H1 (cell line): Measurements from ENCODE around the gene ASPA. TPM values are rescaled to one million over a fixed set of nuclear protein-coding genes. Genes with fewer than 3 reads are reported as not detected.

Experiments
- CTCF ChIA-PET: fragments of 300-600 bp; sonication (Branson Sonifier 250); formaldehyde crosslinking; loops from one replicate; lab custom pipeline; 2021; ENCODE audit not compliant: partially characterized antibody; lab: Charles Lee
- POLR2A ChIA-PET: fragments of 300-600 bp; sonication (Branson Sonifier 250); formaldehyde crosslinking; loops from one replicate; lab custom pipeline; 2021; ENCODE audit warnings: inconsistent platforms; ENCODE audit not compliant: partially characterized antibody; lab: Charles Lee
- DNase-seq, 2 experiments: peaks; one replicate each; pipeline versions ENCODE4 v3.0.0 to v3.0.0-alpha.2; 2010 to 2022; ENCODE audit warnings: low spot score in 2 of 2, low read depth in 1 of 2, mixed read lengths in 1 of 2
- FAIRE-seq: peaks from 2 replicates; lab custom pipeline; 2011; peaks lifted over from hg19 to GRCh38; lab: Jason Lieb, UNC
- H2AFZ ChIP-seq: 2 replicates; pipeline ENCODE4 v1.8.1; 2012; ENCODE audit warnings: low read length, inconsistent platforms
- H2AK5ac ChIP-seq: 2 replicates; pipeline ENCODE4 v1.6.1; 2013; ENCODE audit warnings: low read depth, low read length
- H2BK120ac ChIP-seq: replicated peaks from 2 replicates; pipeline ENCODE3; 2013; ENCODE audit warnings: low read depth, low read length, inconsistent platforms
- H2BK12ac ChIP-seq: 2 replicates; pipeline ENCODE4 v1.6.1; 2013; ENCODE audit warnings: low read depth, low read length
- H2BK15ac ChIP-seq: 2 replicates; pipeline ENCODE4 v1.6.1; 2013; ENCODE audit warnings: low read length
- H2BK20ac ChIP-seq: 2 replicates; pipeline ENCODE4 v1.6.1; 2013; ENCODE audit warnings: low read length
- H2BK5ac ChIP-seq: 2 replicates; pipeline ENCODE4 v1.6.1; 2013; ENCODE audit warnings: low read depth, low read length
- H3K14ac ChIP-seq: 2 replicates; pipeline ENCODE4 v1.6.1; 2013; ENCODE audit warnings: inconsistent platforms; ENCODE audit not compliant: insufficient read length
- H3K18ac ChIP-seq: 2 replicates; pipeline ENCODE4 v1.6.1; 2013; ENCODE audit warnings: low read length; ENCODE audit errors: extremely low read depth
- H3K23ac ChIP-seq: 2 replicates; pipeline ENCODE4 v1.6.1; 2013; ENCODE audit warnings: inconsistent platforms; ENCODE audit not compliant: insufficient read length
- H3K23me2 ChIP-seq: 2 replicates; pipeline ENCODE4 v1.6.1; 2013; ENCODE audit warnings: low read depth, low read length
- H3K27ac ChIP-seq: 2 replicates; pipeline ENCODE4 v1.6.1; 2011; ENCODE audit warnings: low read depth, low read length, inconsistent platforms
- H3K27me3 ChIP-seq, 4 experiments: replicated peaks in 1 of 4; 1 replicate in 1 of 4; 2 replicates in 3 of 4; pipeline versions ENCODE4 v1.6.1 to v1.8.1; 2011 to 2013; ENCODE audit warnings: low read length in 3 of 4, mild to moderate bottlenecking in 3 of 4, inconsistent platforms in 2 of 4, mixed read lengths in 2 of 4, moderate library complexity in 1 of 4; ENCODE audit not compliant: control insufficient read depth in 3 of 4, insufficient read depth in 3 of 4; ENCODE audit errors: extremely low read depth in 1 of 4
- H3K36me3 ChIP-seq, 4 experiments: 2 replicates each; pipeline versions ENCODE4 v1.6.1 to v1.8.1; 2011 to 2013; ENCODE audit warnings: mild to moderate bottlenecking in 4 of 4, low read length in 3 of 4, moderate library complexity in 2 of 4, control low read depth in 1 of 4, inconsistent platforms in 1 of 4; ENCODE audit not compliant: insufficient read depth in 4 of 4, control insufficient read depth in 2 of 4
- H3K4ac ChIP-seq: replicated peaks from 2 replicates; pipeline ENCODE3; 2013; ENCODE audit warnings: low read length, low read depth, mixed read lengths, inconsistent platforms; ENCODE audit not compliant: insufficient read length
- H3K4me1 ChIP-seq, 4 experiments: replicated peaks in 1 of 4; 1 replicate in 1 of 4; 2 replicates in 3 of 4; pipeline versions ENCODE4 v1.6.1 to v1.8.1; 2011 to 2013; ENCODE audit warnings: low read length in 3 of 4, inconsistent platforms in 2 of 4, mixed read lengths in 1 of 4; ENCODE audit not compliant: insufficient read depth in 4 of 4, control insufficient read depth in 3 of 4
- H3K4me2 ChIP-seq, 2 experiments: 2 replicates each; pipeline versions ENCODE4 v1.6.1 to v1.8.1; 2011 to 2013; ENCODE audit warnings: low read depth in 2 of 2, low read length in 2 of 2, control low read depth in 1 of 2, inconsistent platforms in 1 of 2, mild to moderate bottlenecking in 1 of 2; ENCODE audit not compliant: insufficient read depth in 1 of 2
- H3K4me3 ChIP-seq, 4 experiments: fragments of 200-600, 300-600 bp in 1 of 4; sonication (generic), shearing (Covaris generic), sonication (Bioruptor Twin) in 1 of 4; 2 replicates each; pipeline versions ENCODE4 v1.5.1 to v1.8.1; 2011 to 2016; ENCODE audit warnings: low read length in 4 of 4, low read depth in 3 of 4, control low read depth in 2 of 4, inconsistent platforms in 2 of 4, mild to moderate bottlenecking in 2 of 4, mixed read lengths in 1 of 4, moderate library complexity in 1 of 4; ENCODE audit not compliant: insufficient read depth in 2 of 4; ENCODE audit errors: extremely low read depth in 1 of 4
- H3K56ac ChIP-seq: replicated peaks from 2 replicates; pipeline ENCODE3; 2013; ENCODE audit warnings: low read depth, mild to moderate bottlenecking, mixed read lengths, low read length, inconsistent platforms; ENCODE audit not compliant: insufficient read length
- H3K79me1 ChIP-seq: 2 replicates; pipeline ENCODE4 v1.6.1; 2013; ENCODE audit warnings: low read depth, low read length, control low read depth
- H3K79me2 ChIP-seq, 2 experiments: 2 replicates each; pipeline versions ENCODE4 v1.6.1 to v1.8.1; 2012 to 2013; ENCODE audit warnings: low read length in 2 of 2, mild to moderate bottlenecking in 2 of 2, inconsistent platforms in 1 of 2; ENCODE audit not compliant: insufficient read depth in 2 of 2, control insufficient read depth in 1 of 2
- H3K9ac ChIP-seq, 4 experiments: replicated peaks in 1 of 4; 1 replicate in 1 of 4; 2 replicates in 3 of 4; pipeline versions ENCODE4 v1.6.1 to v1.8.1; 2011 to 2013; ENCODE audit warnings: low read depth in 3 of 4, low read length in 3 of 4, control low read depth in 2 of 4, mild to moderate bottlenecking in 2 of 4, moderate library complexity in 2 of 4, inconsistent platforms in 1 of 4; ENCODE audit errors: extremely low read depth in 1 of 4
- H3K9me3 ChIP-seq, 2 experiments: 2 replicates each; pipeline versions ENCODE4 v1.6.1 to v1.8.1; 2012 to 2013; ENCODE audit warnings: mild to moderate bottlenecking in 2 of 2, moderate library complexity in 2 of 2, control low read depth in 1 of 2, inconsistent platforms in 1 of 2, low read depth in 1 of 2, low read length in 1 of 2, mixed read lengths in 1 of 2; ENCODE audit not compliant: insufficient read depth in 2 of 2
- H4K20me1 ChIP-seq, 2 experiments: replicated peaks in 1 of 2; 2 replicates each; pipeline versions ENCODE3 to v1.8.1; 2011 to 2013; ENCODE audit warnings: inconsistent platforms in 2 of 2, low read length in 2 of 2, mild to moderate bottlenecking in 1 of 2; ENCODE audit not compliant: insufficient read depth in 2 of 2, control insufficient read depth in 1 of 2
- H4K5ac ChIP-seq: 2 replicates; pipeline ENCODE4 v1.6.1; 2013; ENCODE audit warnings: low read length, low read depth, mixed read lengths, inconsistent platforms; ENCODE audit not compliant: insufficient read length
- H4K8ac ChIP-seq: 2 replicates; pipeline ENCODE4 v1.8.0; 2013; ENCODE audit warnings: mild to moderate bottlenecking, moderate library complexity, low read length, inconsistent platforms; ENCODE audit not compliant: insufficient read depth; ENCODE audit errors: extremely low read depth
- H4K91ac ChIP-seq: replicated peaks from 2 replicates; pipeline ENCODE3; 2013; ENCODE audit warnings: low read length, mixed read lengths, inconsistent platforms; ENCODE audit not compliant: insufficient read length
- CTBP2 ChIP-seq: IDR thresholded peaks from 2 replicates; pipeline ENCODE4 v1.7.0; 2011; ENCODE audit warnings: borderline replicate concordance, mild to moderate bottlenecking, moderate library complexity, mixed read lengths, low read length; ENCODE audit not compliant: insufficient read depth, insufficient read length
- CTCF ChIP-seq, 3 experiments: IDR thresholded peaks; 1 replicate in 2 of 3; 2 replicates in 1 of 3; pipeline versions ENCODE4 v1.5.1 to v1.6.1; 2011; ENCODE audit warnings: low read length in 3 of 3, mild to moderate bottlenecking in 3 of 3, inconsistent platforms in 2 of 3, low read depth in 1 of 3, moderate library complexity in 1 of 3; ENCODE audit not compliant: insufficient read depth in 1 of 3; ENCODE audit errors: control extremely low read depth in 1 of 3
- EZH2 ChIP-seq: fragments of 200-600 bp; sonication (generic); IDR thresholded peaks from 2 replicates; pipeline ENCODE4 v1.7.1; 2012; ENCODE audit warnings: low read depth, mild to moderate bottlenecking, moderate library complexity, low read length, inconsistent platforms; ENCODE audit not compliant: severe bottlenecking
- RNF2 ChIP-seq: fragments of 200-900, 300-1000 bp; sonication (generic); IDR thresholded peaks from 2 replicates; pipeline ENCODE4 v1.7.1; 2016; ENCODE audit warnings: borderline replicate concordance, low read depth, mild to moderate bottlenecking, antibody characterized with exemption, low read length; ENCODE audit not compliant: poor library complexity, severe bottlenecking; ENCODE audit errors: missing control alignments
- RXRA ChIP-seq: IDR thresholded peaks from 2 replicates; pipeline ENCODE4 v1.6.1; 2011; ENCODE audit warnings: low read depth, mild to moderate bottlenecking, low read length, moderate library complexity; ENCODE audit not compliant: insufficient read depth
- SIRT6 ChIP-seq: IDR thresholded peaks from one replicate; pipeline ENCODE4 v1.7.1; 2012; ENCODE audit warnings: low read length, inconsistent platforms
- WGBS, 2 experiments: shearing (Covaris generic) in 1 of 2; methylation state at CpG; one replicate each; pipeline versions ENCODE4 v1.1.6 to v1.1.7; 2013 to 2015; ENCODE audit warnings: low lambda C conversion rate in 2 of 2, mixed read lengths in 2 of 2, inconsistent platforms in 1 of 2, low coverage in 1 of 2, missing lambda C conversion rate in 1 of 2; ENCODE audit not compliant: insufficient replicate concordance in 2 of 2, insufficient coverage in 1 of 2, insufficient read length in 1 of 2; ENCODE audit errors: extremely low coverage in 1 of 2, missing lambda C conversion rate in 1 of 2; 5-methylcytosine and 5-hydroxymethylcytosine counted together
- polyA plus RNA-seq, 7 experiments: library from polyadenylated mRNA; depleted of rRNA in 3 of 7; stranded (reverse) in 5 of 7; unstranded in 2 of 7; fragments of >200 nt in 5 of 7; fragments of 200-250 nt in 2 of 7; gene quantifications; 1 replicate in 5 of 7; 2 replicates in 1 of 7; 4 replicates in 1 of 7; pipeline versions ENCODE4 v1.2.1 to v1.2.3, GENCODE V29; 2011 to 2013; ENCODE audit warnings: missing spikeins in 2 of 7, mixed read lengths in 2 of 7
- total RNA-seq: library from RNA; stranded (reverse); fragmentation: NEBNext Ultra II Directional; extraction: Animal tissue kit (Norgen Biotek cat#: 25700); gene quantifications from 2 replicates; pipeline ENCODE4 v1.2.1, GENCODE V29; 2021

Gene ASPA
- total and polyA plus RNA-seq, 2 of the 8 experiments (the other 6 are each of a cell fraction or from before 2014, with no cell fraction given), result 0.03 TPM; not detected in 1

DNA sequence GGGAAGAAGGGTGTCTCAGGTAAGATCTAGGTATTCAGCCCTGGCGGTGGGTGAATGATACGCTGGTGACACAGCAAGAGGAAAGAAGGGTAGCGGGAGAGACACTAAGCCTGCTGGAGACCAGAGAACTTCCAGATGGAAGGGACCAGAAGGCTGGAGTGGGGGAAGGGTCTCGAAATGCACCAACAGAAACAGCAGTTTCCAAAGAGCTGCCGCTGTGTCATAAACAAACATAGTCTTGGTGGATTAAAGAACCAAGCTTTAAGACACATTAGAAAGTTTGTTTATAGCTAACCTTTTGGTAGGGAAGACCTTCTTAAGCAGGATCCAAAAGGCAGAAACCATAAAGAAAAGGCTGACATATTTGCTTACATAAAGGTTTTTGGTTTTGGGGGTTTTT, 60.9 kb downstream of the ASPA start:
- Histone ChIP-seq H4K5ac (no peak overlapping the region), H3K23me2 (peaks cover 6% of the 10 kb centered on the region; the same call in 1 of the 2 replicates), H3K56ac (no peak overlapping the region), H3K27ac (no peak overlapping the region), H4K91ac (no peak overlapping the region), H2BK20ac (no peak overlapping the region), H3K79me1 (no peaks in the 10 kb centered on the region), H3K27me3 (no peaks in the 10 kb centered on the region), H4K8ac (no peak overlapping the region), H2AFZ (no peak overlapping the region), H3K79me2 (no peaks in the 10 kb centered on the region), H2BK5ac (no peak overlapping the region), H3K4me3 (no peak overlapping the region), H3K4ac (no peak overlapping the region), H3K9ac (no peak overlapping the region), H2BK120ac (no peak overlapping the region), H3K9me3 (no peaks in the 10 kb centered on the region), H3K36me3 (no peaks in the 10 kb centered on the region), H3K4me1 (peaks cover 0 to 7% (median 4%) of the 10 kb centered on the region in 4 experiments; a peak in 5 of 7 replicates), H2AK5ac (no peak overlapping the region), H3K18ac (no peak overlapping the region), H3K4me2 (0 out of 4 replicates have a peak overlapping the region, but pooled peaks of 1 of the 2 experiments have one; percentile 49), H3K23ac (no peak overlapping the region), H4K20me1 (no peaks in the 10 kb centered on the region), H2BK12ac (peak overlapping the region; percentile 7; the same call in 1 of the 2 replicates), H2BK15ac (no peak overlapping the region), H3K14ac (no peak overlapping the region)
- no peak for DNase-seq
- 86% methylated on average over 5 of the region's 5 CpGs; no CpG with 5 or more reads in 1 of the 2 experiments for WGBS, 2 experiments
- TF ChIP-seq CTBP2 (no peak), EZH2 (no peak), RXRA (no peak), CTCF (IDR thresholded peaks at IDR 0.05; ENCODE audit: control extremely low read depth in 1 of 3, insufficient read depth in 1 of 3, low read depth in 1 of 3, low read length in 3 of 3) (no peak), RNF2 (no peak), SIRT6 (no peak)
- ChIA-PET POLR2A (interaction anchor here (1.8 kb wide), 1 partner anchor 131 kb away, joined by 4 read pairs; no protein-coding TSS in a partner anchor), CTCF (interaction anchor here (0.7 to 2.2 kb wide), 7 partner anchors 19 to 491 kb away, joined by 3 to 10 read pairs (median 4); no protein-coding TSS in a partner anchor)
- no peak for FAIRE-seq
